ENCODE results near the gene NKAIN2.
"Not testable (repeated sequence)": the region's sequence is repeated elsewhere in the genome, so short reads cannot be mapped to it uniquely, and the experiment has no call there.

The NKAIN2 gene

DNA sequence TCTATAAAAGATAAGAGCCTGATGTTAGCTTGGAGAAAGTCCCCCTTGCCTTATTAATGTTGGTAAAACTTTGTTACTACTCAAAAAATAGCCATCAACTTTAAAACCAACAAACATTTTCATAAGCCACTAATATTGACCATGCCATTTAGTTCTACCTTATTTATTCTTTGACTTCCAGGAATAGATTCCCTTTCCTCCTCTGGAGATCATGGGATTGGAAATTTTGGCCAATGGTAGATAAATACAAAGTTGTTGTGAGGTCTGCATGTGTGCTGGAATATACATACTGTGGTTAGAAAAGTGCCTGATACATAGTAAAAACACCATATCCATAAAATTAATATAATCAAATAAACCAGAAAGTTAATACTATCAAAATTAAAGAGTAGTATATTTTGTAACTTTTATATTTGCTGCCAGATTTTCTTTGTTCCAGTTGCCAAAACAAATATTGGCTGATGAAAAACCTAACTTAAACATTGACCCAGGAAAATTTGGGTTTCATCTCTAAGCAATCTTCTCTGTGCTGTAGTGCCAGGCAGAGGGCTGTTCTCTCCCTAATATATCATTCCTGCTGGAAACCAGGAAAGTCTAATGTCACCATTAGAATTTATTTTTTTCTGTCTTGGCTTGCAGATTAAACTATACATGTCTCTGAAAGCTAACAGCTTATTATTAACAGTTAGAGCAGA lies 169.1 kb downstream of the NKAIN2 start:
- DNase-seq = no peak

DNA sequence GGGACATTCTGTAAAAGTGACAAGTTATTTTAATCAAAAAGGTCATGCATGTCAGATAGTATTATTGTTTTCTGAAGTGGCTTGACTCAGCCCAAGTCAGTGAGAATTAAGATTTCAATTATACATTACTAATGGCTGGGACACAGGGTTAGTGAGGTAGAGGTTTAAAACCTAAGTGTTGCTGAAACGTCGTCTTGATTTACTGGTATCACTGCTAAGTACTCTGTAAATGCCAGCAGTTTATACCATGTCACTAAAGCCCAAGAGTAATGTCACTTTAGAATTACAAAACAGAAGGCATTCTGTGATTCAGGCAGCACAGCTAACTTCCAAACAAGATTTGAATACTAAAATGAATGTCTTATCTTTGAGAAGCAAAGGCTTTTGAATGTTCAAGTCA lies 176.6 kb downstream of the NKAIN2 start:
- DNase-seq = no peak

DNA sequence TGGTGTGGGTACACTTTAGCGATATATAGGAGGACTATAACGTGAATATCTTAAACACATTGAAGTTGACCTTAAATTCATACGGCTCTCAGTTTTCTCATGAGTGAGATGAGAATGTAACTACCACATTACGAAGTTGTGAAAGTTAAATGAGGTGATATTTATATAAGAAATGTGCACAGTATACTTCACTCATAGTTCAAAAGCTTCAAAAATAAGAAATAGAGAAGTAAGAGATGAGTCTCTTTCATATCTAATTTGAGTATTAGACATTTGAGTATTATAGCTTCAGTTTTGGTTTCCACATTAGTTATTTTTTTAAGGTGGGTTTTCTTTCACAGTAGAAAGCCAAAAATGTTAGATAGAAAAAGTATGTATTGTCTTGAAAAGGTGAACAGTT lies 183.3 kb downstream of the NKAIN2 start:
- DNase-seq = no peak

DNA sequence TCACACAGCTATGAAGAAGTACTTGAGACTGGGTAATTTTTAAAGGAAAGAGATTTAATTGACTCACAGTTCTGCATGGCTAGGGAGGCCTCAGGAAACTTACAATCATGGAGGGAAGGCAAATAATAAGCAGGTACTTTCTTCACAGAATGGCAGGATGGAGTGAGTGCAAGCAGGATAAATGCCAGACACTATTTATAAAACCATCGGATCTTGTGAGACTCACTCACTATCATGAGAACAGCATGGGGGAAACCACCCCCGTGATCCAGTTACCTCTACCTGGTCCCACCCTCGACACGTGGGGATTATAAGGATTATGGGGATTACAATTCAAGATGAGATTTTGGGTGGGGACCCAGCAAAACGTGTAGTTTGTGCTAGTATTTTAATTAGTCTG lies 186.3 kb downstream of the NKAIN2 start:
- not testable (repeated sequence) for DNase-seq

DNA sequence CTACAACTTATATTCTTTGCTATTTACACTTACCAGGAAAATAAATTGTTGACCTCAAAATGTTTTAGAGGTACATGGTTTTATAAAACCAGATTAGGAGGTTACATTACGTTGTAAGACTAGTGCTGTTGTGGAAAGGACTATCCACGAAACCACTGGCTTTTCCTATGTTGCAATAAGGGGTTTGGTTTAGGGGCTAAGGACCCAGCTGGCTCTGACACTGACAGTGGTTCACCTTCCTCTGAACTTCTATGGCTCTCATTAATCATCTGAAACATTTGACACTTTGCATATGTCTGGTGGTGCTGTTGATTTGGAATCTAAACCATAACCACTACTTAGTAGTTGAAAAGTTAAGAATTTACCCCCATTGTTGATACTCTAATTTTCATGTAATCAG lies 186.7 kb downstream of the NKAIN2 start:
- DNase-seq = no peak

DNA sequence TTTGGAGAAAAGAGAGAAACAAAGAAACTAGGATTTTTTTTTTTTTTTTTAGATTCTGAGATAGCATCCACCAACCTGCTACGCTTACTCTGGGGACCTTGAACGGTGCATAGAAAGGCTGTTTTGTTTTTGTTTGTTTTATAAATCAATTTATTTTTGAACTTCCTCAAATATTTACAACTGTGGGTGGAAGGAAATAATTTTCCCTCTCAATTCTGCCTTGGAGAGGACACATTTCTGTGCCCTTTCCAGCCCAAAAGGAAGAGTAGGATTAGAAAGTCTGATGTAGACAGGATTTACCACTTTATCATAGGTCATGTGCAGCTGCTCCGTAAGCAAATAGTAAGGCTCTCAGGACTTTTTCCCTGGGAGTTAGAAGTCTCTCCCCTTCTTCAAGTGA lies 190.5 kb downstream of the NKAIN2 start:
- peak; percentile 81 for DNase-seq

DNA sequence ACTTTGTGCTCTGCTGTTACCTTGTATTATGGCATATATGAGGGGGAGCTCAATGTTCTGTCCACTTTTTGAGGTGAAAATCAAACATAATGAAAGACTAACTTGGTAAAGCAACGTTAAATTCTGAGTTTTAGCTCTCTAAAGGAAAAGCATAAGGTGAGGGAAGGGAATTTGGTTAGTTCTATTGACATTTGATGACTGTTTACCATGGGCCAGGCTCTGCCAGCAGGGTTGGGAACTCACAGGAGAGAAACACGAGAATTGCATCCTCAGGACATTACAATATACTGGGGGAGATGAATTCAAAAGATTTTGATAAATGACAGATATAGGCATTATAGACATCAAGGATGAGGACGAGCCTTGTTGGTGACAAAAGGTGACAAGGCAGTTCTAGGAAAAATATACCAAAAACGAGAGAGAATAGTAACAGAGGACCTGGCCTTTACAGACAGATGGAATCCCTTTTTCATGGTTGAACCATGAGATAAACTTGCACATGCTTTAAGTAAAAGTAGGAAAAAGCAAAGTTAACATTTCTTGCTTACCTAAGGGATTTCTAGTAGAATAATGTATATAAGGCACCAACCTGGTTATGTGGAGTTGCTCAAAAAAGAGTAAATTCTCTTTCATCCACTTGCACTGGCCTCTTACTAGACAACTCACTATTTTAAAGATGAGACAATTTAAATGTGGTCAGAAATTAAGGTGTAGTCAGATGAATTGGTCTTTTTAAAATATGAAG lies 191.4 kb downstream of the NKAIN2 start:
- DNase-seq = no peak

DNA sequence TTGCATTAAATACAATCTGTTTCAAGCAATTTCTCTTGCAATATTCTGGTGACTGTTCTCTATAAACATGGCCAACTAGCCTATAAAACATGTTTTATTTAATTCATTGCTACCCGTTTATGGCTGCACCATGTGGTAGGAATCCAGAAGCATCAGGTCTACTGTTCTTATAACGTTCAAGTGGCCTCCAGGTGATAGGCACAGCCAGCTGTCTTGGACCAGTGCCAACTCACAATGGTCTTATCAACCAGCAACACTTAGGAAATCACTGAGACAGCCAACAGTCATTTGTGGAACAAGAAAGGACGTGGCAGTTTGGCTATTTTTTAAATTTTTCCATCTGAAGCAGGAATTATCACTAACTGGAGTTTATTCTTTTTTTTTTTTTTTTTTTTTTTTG lies 193.6 kb downstream of the NKAIN2 start:
- DNase-seq = peak; percentile 86

DNA sequence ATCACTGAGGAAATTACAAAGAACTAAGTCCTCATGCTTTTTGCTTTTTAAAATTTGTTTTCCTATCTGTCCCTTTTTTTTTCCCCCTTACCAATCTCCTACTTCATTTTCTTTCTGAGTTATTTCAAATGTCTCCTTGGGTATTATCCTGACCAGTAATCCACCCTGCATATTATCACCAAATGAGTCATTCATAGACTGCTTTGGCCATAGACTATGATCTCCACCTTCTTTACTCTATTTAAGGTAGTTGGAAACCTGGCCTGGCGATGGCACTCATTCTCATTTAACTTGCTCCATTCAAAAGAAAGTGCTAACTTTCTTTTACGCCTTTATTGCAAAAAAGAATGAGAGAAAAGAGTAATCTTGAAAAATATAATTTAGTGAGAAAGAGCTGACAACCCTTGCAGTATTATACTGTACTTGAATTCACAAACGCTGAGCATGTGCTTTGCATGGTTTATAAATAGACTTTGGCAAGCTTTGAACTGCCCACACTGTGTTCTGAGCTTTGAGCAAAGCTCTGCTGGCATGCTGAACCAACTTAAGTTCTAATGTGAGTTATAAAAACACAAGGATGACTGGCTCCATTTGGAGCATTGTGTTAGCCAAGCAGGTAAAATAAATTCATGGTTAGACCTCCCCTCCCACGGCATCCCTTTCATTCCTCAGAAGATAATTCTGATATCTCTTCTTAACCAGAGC lies 198.9 kb downstream of the NKAIN2 start:
- DNase-seq = no peak

DNA sequence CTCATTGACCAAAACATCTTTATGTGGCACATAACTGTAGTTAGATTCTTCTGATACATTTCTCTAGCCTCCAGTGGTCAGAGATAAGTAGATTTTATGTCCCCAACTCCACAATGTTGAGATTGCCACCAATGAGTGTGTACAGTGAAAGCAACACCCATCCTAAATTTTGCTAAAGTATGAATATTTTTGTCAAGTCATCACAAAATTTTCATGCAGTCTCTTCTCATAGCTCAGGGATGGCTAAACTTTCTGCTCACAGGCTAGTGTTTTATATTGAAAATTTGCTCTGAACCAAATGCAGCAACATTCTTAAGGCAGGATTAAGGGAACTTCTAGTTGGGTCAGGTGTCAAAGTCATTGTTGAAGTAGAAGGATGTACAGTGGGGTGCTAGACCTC lies 203.6 kb downstream of the NKAIN2 start:
- DNase-seq = no peak

DNA sequence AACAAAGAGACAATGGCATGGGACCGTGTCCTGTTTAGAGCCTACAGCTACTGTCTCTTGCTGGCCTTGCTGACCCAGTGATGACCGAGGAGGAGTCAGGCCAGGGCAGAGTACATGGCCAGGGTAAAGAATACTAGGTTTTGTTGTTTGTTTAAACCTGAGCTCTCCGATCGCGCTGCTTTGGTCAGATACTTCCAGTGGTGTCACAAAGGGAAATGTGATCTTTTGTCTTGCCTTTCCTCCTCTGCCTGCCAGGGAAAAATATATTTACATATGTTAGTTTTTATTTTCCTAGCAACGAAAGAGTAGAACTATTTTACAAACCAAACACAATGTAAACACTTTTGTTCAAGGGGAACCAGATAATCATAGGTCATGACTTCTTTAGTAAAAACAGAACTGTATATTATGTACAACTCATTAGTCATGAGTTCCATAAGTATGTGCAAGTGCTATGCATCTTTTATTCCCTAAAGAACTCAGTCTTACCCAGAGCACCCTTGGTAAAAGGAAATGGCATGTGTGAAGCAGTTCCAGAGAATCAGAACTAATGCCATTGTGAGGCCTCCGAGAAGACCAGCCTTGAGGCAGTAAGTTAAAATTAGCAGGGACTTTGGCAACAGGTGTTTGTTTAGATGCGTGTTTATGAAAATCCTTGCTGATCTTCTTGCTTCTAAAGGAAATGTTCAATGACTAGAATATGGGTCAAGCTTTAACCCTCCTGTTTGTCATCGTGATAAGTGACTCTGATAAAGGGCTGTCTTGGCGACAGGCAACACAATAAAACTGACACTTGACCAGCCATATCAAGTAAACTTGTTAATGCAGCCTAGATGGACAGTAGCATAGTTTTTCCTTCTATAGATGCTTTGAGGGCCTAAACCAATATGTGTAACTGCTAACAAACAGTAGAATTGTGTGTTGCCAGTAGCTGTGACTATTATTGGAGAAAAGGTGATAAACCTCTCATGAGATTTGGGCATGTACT lies 204.6 kb downstream of the NKAIN2 start:
- DNase-seq = peak; percentile 65

DNA sequence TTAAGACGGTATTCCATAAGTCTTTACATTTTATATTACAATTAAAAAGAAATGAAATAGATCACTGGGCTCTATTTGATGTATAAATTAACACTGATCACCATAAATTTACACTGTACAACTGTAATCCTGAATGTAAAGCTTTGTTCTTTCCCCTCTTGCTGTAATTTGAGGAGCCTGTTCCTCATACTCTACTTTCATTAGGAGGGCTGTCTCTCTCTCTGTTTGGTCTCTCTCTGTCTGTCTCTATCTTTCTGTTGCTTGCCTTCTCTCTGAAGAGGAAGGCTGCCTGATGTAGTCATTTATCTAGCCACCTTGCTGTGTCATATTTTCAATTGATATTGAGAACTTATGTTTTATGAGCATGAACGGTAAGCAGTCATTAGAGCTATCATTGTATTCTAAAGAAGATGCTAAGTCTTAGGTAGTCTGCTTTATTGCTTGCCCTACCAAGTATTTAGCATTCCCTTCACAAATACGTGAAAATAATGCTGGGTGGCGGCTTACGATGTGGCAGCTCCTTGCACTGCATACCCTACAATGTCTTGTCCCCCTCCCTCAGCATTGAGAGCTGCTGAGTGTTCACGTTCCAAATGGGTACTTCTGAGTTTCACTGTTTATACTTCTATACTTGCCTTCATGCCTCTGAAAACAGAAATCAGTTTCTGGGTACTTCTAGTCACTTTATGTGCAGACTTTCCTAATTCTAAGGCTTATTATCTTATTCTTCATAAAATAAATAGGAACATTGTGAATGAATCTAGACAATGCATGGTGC lies 205.5 kb downstream of the NKAIN2 start:
- DNase-seq = no peak

DNA sequence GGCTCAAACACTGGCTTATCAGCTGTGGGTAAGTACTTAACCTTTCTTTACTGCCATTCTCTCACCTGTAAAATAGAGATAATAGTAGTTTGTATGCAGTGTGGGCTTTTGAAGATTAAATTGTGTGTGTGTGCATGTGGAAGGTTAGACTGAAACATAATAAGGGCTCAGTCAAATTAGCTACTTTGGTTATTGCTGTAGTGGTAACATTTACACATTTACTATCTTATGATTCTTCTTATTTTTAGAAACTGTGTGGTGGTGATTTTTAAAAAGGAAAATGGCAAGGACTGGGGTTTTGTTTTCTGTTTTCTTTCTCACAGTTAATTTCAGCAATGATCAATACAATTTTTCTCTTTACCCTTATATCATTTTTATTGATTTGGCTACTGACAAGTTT lies 206.9 kb downstream of the NKAIN2 start:
- no peak for DNase-seq

DNA sequence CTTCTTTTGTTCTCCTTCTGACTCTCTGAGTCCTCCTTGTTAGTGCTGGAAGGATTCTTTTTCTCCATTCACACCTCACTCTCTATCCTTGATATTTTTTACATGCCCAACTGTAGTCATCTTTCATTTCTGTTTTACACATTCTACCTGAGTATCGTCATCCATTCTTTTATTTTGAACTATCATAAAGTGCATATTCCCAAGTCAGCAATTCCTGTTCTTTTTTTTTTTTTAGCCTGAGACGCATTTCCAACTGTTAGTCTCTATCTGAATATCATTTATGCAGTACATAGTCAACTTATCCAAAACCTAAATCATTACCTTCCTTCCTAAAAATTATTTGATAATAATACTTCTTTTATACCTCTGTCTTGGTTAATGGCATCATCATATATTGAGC lies 207.5 kb downstream of the NKAIN2 start:
- DNase-seq = no peak

DNA sequence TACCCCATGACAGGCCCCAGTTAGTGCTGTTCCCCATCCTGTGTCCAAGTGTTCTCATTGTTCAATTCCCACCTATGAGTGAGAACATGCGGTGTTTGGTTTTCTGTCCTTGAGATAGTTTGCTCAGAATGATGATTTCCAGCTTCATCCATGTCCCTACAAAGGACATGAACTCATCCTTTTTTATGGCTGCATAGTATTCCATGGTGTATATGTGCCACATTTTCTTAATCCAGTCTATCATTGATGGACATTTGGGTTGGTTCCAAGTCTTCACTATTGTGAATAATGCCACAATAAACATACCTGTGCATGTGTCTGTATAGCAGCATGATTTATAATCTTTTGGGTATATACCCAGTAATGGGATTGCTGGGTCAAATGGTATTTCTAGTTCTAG lies 218.4 kb downstream of the NKAIN2 start:
- DNase-seq = not testable (repeated sequence)

DNA sequence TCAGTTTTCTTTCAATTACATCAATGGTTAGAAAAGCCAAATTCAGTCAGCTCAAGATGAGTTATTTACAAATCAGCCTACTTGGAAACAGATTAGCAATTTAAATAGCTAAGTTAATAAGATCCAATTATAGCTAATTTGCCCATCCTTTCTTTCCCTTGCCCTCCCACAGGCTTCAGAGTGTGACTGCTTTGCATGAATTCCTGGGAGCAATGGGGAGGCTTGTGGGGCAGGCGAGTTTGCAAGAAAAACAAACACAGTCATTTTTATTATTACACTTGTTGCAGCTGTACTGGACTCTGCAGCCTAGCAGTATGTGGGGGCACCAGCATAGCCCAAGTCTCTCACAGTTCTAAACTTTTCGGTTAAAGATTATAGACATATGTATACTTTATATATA lies 219.0 kb downstream of the NKAIN2 start:
- no peak for DNase-seq

DNA sequence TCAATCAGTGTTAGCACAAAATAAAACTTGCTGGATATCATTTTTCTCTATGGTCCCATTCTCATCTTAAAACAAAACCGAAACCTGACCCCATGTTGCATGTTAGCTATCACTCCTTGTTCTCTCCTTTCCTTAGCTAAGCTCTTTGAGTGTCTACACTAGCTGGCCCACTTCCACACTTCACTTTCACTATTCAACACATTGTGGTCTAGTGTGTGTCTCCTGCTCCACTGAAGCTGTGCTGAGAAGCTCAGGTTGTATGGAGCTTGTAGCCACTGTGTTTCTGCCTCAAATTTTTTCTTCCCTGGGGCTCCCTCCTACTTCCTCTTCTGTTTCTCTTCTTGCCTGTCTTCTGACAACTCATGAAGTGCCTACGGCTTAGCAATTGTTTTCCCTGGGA lies 223.0 kb downstream of the NKAIN2 start:
- DNase-seq = no peak

DNA sequence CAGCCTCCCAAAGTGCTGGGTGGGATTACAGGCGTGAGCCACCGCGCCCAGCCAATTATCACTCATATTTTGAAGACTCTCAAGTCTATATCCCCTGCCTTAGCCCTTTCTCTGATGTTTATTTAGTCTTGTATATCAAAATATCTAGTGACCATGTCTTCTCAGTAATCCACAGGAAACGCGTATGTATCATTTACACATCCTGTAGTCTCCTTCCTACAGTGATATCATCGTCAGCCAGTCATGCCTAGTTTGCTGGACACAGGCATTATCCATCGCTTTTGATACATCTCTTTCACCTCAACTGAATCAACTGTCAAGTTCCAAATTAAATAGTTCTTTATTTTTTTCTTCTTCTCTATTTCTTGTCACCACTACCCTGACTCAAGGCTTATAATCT lies 223.7 kb downstream of the NKAIN2 start:
- DNase-seq = peak; percentile 56

DNA sequence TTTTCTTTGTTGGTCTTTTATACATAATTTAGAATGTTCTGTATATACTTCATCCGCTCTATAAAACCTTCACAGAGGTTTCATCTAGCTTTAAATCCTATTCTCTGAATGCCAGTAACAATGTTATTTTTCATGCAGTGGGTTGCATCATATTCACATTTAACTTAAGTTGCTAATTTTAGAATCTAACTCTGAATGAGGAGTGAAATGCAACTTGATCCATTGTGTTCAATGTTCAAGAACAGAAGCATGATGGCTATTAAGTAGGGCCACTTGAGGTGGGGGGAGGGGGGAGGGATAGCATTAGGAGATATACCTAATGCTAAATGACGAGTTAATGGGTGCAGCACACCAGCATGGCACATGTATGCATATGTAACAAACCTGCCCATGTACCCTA lies 224.5 kb downstream of the NKAIN2 start:
- DNase-seq = peak; percentile 26

DNA sequence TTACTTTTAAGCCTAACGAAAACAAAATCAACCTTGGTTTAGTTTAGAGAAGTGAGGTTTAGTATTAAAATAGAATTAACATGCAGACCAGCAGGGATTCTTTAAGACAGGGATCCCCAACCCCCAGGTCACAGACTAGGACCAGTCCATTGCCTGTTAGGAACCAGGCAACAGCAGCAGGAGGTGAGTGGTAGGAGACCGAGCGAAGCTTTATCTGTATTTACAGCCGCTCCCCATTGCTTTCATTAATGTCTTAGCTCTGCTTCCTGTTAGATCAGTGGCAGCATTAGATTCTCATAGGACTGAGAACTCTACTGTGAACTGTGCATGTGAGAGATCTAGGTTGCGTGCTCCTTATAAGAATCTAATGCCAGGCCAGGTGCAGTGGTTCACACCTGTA lies 225.9 kb downstream of the NKAIN2 start:
- no peak for DNase-seq

DNA sequence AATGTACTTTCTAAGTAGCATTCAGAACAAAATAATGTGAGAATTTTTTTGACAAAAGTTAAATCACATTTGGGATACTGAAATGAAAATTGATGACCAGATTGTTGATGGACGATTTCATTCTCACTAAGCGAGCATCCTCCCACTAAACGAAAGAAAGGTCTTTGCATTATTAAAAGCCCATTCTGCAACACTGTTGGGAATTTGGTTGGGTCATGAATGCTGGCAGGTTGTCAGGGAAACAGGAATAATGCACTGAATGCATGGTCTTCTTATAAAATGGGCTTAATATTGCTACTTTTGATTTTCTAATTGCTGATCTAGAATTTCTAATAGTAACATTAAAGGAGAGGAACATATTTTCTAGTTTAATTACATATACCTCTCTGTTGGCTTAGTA lies 229.8 kb downstream of the NKAIN2 start:
- no peak for DNase-seq

DNA sequence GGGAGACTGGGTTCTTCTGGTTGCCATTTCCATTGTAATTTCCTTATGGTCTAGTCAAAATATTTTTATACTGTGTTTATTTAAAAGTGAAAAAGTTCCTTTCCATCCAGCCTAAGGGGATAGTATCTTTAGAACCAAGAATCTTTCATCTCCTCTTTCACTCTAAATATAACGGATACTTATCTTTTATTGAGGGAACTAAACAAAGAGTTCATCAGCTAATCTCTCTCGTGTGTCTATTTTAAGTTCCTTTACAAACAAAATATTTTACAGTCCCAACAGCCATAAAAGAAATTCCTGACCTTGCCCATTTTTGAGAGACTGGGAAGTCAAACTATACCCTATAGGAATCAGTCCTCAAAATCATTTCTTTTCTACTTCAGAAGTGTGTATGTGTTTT lies 232.7 kb downstream of the NKAIN2 start:
- DNase-seq = no peak
